ENCODE measurements around the gene CENPH. TPM values are rescaled to one million over a fixed set of nuclear protein-coding genes. Genes with fewer than 3 reads are reported as not detected.
A peak's percentile ranks its signal among the peaks of the same experiment; 100 is the strongest.

Gene CENPH
- total and polyA plus RNA-seq, 2 of the 13 experiments (the other 11 are each of a cell fraction or from before 2014, with no cell fraction given): 11.2 to 28.8 TPM

DNA sequence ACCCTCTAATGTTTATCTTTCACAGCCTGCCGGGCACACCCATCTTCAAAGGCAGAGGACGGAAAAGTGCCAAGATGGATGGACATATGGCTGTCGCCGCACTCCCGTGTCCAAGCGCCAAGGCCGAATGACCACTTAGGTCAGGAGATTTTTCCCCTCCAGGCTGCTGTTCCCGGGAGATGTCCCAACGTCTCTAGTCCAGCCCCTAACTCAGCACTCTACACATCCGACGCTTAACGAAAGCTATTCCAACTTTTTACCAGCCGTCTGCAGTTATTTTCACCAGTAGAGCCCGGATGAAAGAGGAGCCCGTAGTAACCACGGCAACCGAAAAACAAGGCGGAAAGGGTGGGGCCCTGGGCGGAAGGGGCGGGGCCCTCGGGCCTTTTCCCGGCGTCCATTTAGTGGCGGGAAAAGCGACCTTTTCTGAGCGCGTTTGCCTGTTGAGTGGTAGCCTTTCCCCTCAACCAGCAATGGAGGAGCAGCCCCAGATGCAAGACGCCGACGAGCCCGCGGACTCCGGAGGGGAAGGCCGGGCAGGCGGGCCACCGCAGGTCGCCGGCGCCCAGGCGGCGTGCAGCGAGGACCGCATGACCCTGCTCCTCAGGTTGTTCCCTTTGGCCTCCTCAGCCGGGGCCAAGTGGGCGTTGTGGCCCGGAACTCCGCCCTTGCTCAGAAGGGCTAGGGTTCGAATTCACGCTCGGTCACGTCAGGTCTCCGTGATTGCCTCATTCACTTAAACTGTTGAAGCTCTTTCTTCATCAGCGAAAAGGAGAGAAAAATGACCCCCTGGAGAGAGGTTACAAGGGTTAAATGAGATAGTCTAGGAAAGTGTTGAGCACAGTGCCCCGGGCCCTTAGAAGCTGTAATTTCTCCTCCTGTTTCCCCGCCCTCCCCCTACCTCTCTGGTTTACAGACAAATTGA lies at the start of gene CENPH (continued):
- TF ChIP-seq TAF1 (CRISPR knock-in tag; IDR thresholded peaks at IDR 0.05) (peak; percentile 79; the same call in 1 of the 2 replicates), XBP1 (CRISPR knock-in tag; IDR thresholded peaks at IDR 0.05) (no peak), SALL2 (CRISPR knock-in tag; IDR thresholded peaks at IDR 0.05) (0 out of 2 replicates have a peak, but pooled peaks have one; percentile 36), SALL1 (CRISPR knock-in tag; IDR thresholded peaks at IDR 0.05) (peak; percentile 49; the same call in 1 of the 2 replicates), PHF5A (CRISPR knock-in tag; IDR thresholded peaks at IDR 0.05; ENCODE audit: low read depth, unreplicated experiment) (no peak), MYNN (CRISPR knock-in tag; IDR thresholded peaks at IDR 0.05; ENCODE audit: low read depth) (no peak), ZBTB7B (CRISPR knock-in tag; IDR thresholded peaks at IDR 0.05) (peak; percentile 35; the same call in 1 of the 2 replicates), ZNF670 (CRISPR knock-in tag; IDR thresholded peaks at IDR 0.05; ENCODE audit: borderline replicate concordance) (peak; percentile 73; the same call in 1 of the 2 replicates), POLR2AphosphoS5 (IDR thresholded peaks at IDR 0.05; ENCODE audit: low read depth, low read length) (peak; percentile 72; the same call in 1 of the 2 replicates), FOSL2 (CRISPR knock-in tag; IDR thresholded peaks at IDR 0.05) (peak; percentile 28), SOX13 (IDR thresholded peaks at IDR 0.05) (no peak), SOX13 (CRISPR knock-in tag; conservative IDR thresholded peaks at IDR 0.05 in 1 of 2, IDR thresholded peaks at IDR 0.05 in 1 of 2) (peak in 1 of 2 experiments; percentile 10; a peak in 1 of 4 replicates), SNAPC2 (CRISPR knock-in tag; IDR thresholded peaks at IDR 0.05) (peak; percentile 69), ZNF549 (CRISPR knock-in tag; IDR thresholded peaks at IDR 0.05) (0 out of 2 replicates have a peak, but pooled peaks have one; percentile 51), ZNF775 (CRISPR knock-in tag; IDR thresholded peaks at IDR 0.05; ENCODE audit: borderline replicate concordance) (peak; percentile 57; the same call in 1 of the 2 replicates), NFIC (IDR thresholded peaks at IDR 0.05; ENCODE audit: low read length) (peak; percentile 39; the same call in 1 of the 2 replicates), ZNF737 (CRISPR knock-in tag; IDR thresholded peaks at IDR 0.05; ENCODE audit: borderline replicate concordance) (no peak)
- TF ChIP-seq, protein P1, sequence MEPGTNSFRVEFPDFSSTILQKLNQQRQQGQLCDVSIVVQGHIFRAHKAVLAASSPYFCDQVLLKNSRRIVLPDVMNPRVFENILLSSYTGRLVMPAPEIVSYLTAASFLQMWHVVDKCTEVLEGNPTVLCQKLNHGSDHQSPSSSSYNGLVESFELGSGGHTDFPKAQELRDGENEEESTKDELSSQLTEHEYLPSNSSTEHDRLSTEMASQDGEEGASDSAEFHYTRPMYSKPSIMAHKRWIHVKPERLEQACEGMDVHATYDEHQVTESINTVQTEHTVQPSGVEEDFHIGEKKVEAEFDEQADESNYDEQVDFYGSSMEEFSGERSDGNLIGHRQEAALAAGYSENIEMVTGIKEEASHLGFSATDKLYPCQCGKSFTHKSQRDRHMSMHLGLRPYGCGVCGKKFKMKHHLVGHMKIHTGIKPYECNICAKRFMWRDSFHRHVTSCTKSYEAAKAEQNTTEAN (CRISPR knock-in tag; conservative IDR thresholded peaks at IDR 0.05): peak; percentile 73; the same call in 1 of the 2 replicates
- TF ChIP-seq, protein P2, sequence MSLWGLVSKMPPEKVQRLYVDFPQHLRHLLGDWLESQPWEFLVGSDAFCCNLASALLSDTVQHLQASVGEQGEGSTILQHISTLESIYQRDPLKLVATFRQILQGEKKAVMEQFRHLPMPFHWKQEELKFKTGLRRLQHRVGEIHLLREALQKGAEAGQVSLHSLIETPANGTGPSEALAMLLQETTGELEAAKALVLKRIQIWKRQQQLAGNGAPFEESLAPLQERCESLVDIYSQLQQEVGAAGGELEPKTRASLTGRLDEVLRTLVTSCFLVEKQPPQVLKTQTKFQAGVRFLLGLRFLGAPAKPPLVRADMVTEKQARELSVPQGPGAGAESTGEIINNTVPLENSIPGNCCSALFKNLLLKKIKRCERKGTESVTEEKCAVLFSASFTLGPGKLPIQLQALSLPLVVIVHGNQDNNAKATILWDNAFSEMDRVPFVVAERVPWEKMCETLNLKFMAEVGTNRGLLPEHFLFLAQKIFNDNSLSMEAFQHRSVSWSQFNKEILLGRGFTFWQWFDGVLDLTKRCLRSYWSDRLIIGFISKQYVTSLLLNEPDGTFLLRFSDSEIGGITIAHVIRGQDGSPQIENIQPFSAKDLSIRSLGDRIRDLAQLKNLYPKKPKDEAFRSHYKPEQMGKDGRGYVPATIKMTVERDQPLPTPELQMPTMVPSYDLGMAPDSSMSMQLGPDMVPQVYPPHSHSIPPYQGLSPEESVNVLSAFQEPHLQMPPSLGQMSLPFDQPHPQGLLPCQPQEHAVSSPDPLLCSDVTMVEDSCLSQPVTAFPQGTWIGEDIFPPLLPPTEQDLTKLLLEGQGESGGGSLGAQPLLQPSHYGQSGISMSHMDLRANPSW (CRISPR knock-in tag; IDR thresholded peaks at IDR 0.05; ENCODE audit: borderline replicate concordance): peak; percentile 64; the same call in 1 of the 2 replicates
- TF ChIP-seq, protein P3, sequence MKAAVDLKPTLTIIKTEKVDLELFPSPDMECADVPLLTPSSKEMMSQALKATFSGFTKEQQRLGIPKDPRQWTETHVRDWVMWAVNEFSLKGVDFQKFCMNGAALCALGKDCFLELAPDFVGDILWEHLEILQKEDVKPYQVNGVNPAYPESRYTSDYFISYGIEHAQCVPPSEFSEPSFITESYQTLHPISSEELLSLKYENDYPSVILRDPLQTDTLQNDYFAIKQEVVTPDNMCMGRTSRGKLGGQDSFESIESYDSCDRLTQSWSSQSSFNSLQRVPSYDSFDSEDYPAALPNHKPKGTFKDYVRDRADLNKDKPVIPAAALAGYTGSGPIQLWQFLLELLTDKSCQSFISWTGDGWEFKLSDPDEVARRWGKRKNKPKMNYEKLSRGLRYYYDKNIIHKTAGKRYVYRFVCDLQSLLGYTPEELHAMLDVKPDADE (CRISPR knock-in tag; IDR thresholded peaks at IDR 0.05): no peak
- TF ChIP-seq, protein P4, sequence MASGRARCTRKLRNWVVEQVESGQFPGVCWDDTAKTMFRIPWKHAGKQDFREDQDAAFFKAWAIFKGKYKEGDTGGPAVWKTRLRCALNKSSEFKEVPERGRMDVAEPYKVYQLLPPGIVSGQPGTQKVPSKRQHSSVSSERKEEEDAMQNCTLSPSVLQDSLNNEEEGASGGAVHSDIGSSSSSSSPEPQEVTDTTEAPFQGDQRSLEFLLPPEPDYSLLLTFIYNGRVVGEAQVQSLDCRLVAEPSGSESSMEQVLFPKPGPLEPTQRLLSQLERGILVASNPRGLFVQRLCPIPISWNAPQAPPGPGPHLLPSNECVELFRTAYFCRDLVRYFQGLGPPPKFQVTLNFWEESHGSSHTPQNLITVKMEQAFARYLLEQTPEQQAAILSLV (CRISPR knock-in tag; IDR thresholded peaks at IDR 0.05; ENCODE audit: borderline replicate concordance): peak; percentile 86; the same call in 1 of the 2 replicates

Measured in HepG2 (cell line).